ENCODE results near the gene CHODL. TPM values are rescaled to one million over a fixed set of nuclear protein-coding genes. Genes with fewer than 3 reads are reported as not detected.

CHODL gene
- total and polyA plus RNA-seq, 2 of the 4 experiments (the other 2 are of a cell fraction) = under 0.01 TPM; not detected in 1

- Histone ChIP-seq H3K4me3 (ENCODE audit: insufficient read depth, low read depth, low read length) (no peak overlapping the region), H2AK9ac (replicated peaks; ENCODE audit: low read depth, low read length, poor library complexity) (no peak overlapping the region), H3K79me1 (ENCODE audit: low read depth in 1 of 2, low read length in 2 of 2) (no peaks in the 10 kb centered on the region), H3K36me3 (ENCODE audit: control insufficient read depth, insufficient read depth, low read length) (no peaks in the 10 kb centered on the region), H3K56ac (ENCODE audit: extremely low read depth, insufficient read depth, low read length) (no peak overlapping the region), H3K9me1 (ENCODE audit: insufficient read depth, low read length) (no peaks in the 10 kb centered on the region), H2BK15ac (ENCODE audit: low read depth, low read length) (no peak overlapping the region), H2AFZ (replicated peaks; ENCODE audit: low read length, poor library complexity) (no peak overlapping the region), H2BK5ac (ENCODE audit: low read depth, low read length, poor library complexity, severe bottlenecking) (no peak overlapping the region), H4K8ac (ENCODE audit: low read depth in 2 of 2, low read length in 2 of 2) (no peak overlapping the region), H3K14ac (replicated peaks; ENCODE audit: low read depth, low read length) (no peak overlapping the region), H2AK5ac (ENCODE audit: low read depth, low read length) (no peak overlapping the region), H4K91ac (ENCODE audit: insufficient read depth, low read depth, low read length) (no peak overlapping the region), H3K27ac (ENCODE audit: insufficient read depth, low read length) (no peak overlapping the region), H3K27me3 (ENCODE audit: control insufficient read depth, insufficient read depth, low read length) (no peaks in the 10 kb centered on the region), H3K4me2 (ENCODE audit: low read depth, low read length) (no peak overlapping the region), H3K23ac (ENCODE audit: low read depth, low read length) (no peak overlapping the region), H3K4ac (ENCODE audit: low read depth, low read length) (no peak overlapping the region), H2BK20ac (ENCODE audit: low read depth, low read length) (no peak overlapping the region), H4K5ac (ENCODE audit: low read depth, low read length) (no peak overlapping the region), H2BK120ac (ENCODE audit: low read depth, low read length) (no peak overlapping the region), H3K4me1 (ENCODE audit: control insufficient read depth, insufficient read depth, low read length) (no peaks in the 10 kb centered on the region), H3K9me3 (ENCODE audit: control insufficient read depth, insufficient read depth, low read length) (peaks cover 3% of the 10 kb centered on the region; the same call in 1 of the 2 replicates), H3K18ac (ENCODE audit: low read depth, low read length) (no peak overlapping the region), H4K20me1 (ENCODE audit: insufficient read depth, low read length) (no peaks in the 10 kb centered on the region), H3K9ac (ENCODE audit: low read depth, low read length) (no peak overlapping the region)
- no CpG with 5 or more reads among the region's 1 CpG for WGBS, 2 experiments (ENCODE audit: extremely low coverage in 2 of 2, insufficient read length in 1 of 2)
- BruUV-seq (replicated peaks) = no TSS peak
- dilution Hi-C loops (cut with HindIII; ENCODE audit: low sequenced_read_pairs, unreplicated experiment) = no loop called here
- in situ Hi-C loops (cut with MboI; ENCODE audit: low sequenced_read_pairs) = no loop called here
- TF ChIP-seq NFE2L2 (IDR thresholded peaks at IDR 0.05; ENCODE audit: low read depth, low read length) (no peak), CTCF (conservative IDR thresholded peaks at IDR 0.05; ENCODE audit: low read depth, low read length) (no peak), MAZ (IDR thresholded peaks at IDR 0.05; ENCODE audit: borderline replicate concordance, low read depth, low read length) (no peak), RCOR1 (IDR thresholded peaks at IDR 0.05; ENCODE audit: insufficient replicate concordance, low read length) (no peak), BHLHE40 (IDR thresholded peaks at IDR 0.05; ENCODE audit: low read depth, low read length) (no peak), CEBPB (IDR thresholded peaks at IDR 0.05; ENCODE audit: low read depth, low read length) (no peak), POLR2A (IDR thresholded peaks at IDR 0.05; ENCODE audit: low read depth, low read length) (no peak), SMC3 (IDR thresholded peaks at IDR 0.05; ENCODE audit: low read depth, low read length) (no peak), ELK1 (IDR thresholded peaks at IDR 0.05; ENCODE audit: borderline replicate concordance, low read depth, low read length) (no peak), RAD21 (IDR thresholded peaks at IDR 0.05; ENCODE audit: low read length) (no peak), MXI1 (IDR thresholded peaks at IDR 0.05; ENCODE audit: borderline replicate concordance, low read depth, low read length) (no peak), MAFK (IDR thresholded peaks at IDR 0.05; ENCODE audit: low read depth, low read length) (no peak)
- TF ChIP-seq, protein P1, sequence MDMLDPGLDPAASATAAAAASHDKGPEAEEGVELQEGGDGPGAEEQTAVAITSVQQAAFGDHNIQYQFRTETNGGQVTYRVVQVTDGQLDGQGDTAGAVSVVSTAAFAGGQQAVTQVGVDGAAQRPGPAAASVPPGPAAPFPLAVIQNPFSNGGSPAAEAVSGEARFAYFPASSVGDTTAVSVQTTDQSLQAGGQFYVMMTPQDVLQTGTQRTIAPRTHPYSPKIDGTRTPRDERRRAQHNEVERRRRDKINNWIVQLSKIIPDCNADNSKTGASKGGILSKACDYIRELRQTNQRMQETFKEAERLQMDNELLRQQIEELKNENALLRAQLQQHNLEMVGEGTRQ (IDR thresholded peaks at IDR 0.05; ENCODE audit: low read depth, low read length) = no peak
- ChIA-PET CTCF (no interaction called here), POLR2A (ENCODE audit: unreplicated experiment) (no interaction called here)
- DNase-seq (no peak), ATAC-seq (ENCODE audit: low read depth) (no peak)
- intact Hi-C loops (cut with micrococcal nuclease) = no loop called here
Observed at GRCh38 chr21:18268906-18269305, 24.3 kb downstream of the CHODL start.
